Activated naive CD8-positive, alpha-beta T cell treated with anti-CD3 and anti-CD28 coated beads, Interleukin-2, amount 50 U/mL, for 16 hours (primary cell): ENCODE data around the gene RBM44.
"Not testable (repeated sequence)": the region's sequence is repeated elsewhere in the genome, so short reads cannot be mapped to it uniquely, and the experiment has no call there.

Experiments used
- DNase-seq: peaks from one replicate; pipeline ENCODE4 v3.0.0-alpha.2; 2020; ENCODE audit warnings: low read depth, low spot score

The RBM44 gene

GRCh38 chr2:237858294-237859081 lies 59.9 kb downstream of the RBM44 start:
- DNase-seq: no peak

DNA sequence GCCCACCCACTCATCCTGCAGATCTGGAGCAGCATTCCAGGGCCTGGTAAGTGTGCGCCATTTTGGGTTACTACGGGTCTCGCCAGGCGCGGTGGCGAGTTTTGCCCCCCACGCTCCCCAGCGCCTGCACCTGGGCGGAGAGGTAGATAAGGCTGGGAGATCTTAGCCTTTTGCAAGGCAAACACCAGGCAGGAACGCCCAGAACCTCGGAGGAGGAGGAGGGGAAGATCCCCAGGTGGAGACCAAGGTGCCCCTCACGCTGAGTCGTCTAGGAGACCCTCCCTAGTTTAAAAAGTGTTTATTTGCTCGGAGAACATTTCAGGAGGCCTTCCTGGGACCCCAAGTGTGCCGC lies 60.5 kb downstream of the RBM44 start:
- no peak for DNase-seq

DNA sequence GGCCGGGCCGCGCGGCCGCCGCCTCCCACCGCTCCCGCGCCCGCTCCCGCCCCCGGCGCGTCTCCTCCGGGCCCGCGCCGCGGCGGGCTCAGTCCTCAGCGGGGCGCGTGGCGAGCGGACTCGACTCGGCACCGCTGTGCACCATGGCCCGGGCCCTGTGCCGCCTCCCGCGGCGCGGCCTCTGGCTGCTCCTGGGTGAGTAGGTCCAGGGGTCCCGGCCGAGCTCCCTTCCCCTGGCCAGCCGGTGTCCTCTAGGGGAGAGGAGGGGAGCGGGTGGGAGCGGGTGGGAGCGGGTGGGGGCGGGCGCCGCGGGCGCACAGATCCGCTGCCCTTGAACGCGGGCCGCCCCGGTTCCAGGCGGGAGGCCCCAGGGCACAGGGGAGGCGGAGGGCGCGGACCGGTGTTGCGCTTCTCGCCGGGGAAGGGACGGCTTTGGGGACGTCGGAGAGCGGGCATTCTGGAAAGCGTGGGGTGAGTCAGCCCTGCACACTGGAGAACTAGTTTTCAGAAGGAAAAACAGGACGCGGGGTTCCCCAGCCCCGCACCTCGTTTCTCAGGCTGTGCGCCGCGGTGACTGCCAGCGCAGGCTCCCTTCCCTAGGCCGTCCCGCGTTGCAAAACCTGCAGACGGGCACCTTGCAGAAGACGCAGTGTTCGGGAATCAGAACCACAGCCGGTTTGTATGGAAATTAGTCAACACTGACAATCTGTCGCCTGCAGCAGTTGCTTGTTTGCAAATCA lies 61.1 kb downstream of the RBM44 start, which contains the start of gene RAMP1:
RAMP1 (plus strand) TSS at position 91 of the 740 bp plus-strand sequence; CDS start at position 144, 53 bp downstream.
- no peak for DNase-seq

- DNase-seq: no peak
These were observed 61.8 kb downstream of the RBM44 start for GRCh38 chr2:237860273-237860935.

DNA sequence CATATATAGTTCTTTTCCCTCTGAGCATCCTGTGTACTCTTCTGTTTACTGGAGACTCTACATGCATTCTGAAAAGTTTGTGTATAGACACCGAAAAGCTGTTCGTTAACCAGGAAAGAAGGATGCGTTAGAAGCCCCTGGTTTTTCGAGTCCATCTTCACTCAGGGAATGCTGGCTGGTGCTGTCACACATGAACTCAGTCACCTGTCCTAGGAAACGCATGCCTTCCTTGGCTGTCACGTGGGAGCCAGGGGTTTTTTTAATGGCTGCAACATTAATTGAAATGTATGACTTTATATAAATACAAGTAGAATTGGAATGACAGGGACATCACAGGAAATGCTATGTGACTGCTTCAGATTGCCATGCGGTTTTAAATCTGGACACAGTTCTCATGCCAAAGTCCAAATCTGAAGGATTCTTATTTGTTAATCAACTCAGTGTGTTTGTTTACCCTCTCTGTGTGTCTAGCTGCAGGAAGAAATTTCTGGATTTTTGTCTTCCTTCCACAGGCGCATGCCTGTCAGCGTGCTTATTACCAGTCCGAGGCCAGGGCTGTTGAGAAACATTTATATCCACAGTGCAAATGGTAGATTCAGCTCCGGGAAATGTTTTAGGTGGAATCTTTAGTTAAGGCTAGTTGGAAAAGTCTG lies 63.4 kb downstream of the RBM44 start:
- DNase-seq: no peak

GRCh38 chr2:237862528-237862895 lies 63.9 kb downstream of the RBM44 start:
- DNase-seq: no peak

- no peak for DNase-seq
These were observed 64.5 kb downstream of the RBM44 start for GRCh38 chr2:237863102-237863511.

DNA sequence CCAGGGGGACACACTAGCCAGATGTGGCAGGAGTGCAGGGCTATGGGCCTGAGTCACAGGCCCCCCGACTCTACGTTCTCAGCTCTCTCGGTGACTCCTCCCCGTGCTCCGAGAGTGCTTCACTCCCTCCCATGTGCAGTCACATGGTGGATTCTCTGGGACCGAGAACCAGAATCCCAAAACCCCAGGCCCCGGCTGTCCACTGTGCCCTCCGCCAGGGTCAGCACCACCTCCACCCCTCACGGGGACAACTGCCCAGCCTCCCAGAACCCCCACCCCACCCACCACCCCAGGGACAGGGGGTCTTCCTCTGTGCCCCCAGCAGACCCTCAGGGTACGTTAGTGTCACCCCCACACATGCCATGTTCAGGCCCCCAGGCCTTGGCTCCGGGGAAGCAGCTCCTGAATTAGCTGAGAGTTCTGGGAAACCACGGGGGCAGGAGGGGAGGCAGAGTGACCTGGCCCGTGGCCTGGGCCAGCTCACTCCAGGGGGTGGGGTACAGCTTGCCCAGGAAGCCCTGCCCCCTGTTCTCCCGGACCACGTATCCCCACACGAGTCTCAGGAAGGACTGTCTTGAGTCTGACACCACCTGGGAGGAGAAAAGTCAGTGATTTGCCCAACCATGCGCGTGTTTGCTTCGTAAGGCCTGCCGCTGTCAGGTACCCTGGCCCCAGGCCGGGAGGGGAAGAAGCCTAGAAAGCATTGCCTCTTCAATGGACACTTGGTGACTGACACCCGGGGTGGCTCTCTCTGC lies 65.3 kb downstream of the RBM44 start:
- no peak for DNase-seq

GRCh38 chr2:237864444-237864931 lies 65.9 kb downstream of the RBM44 start:
- DNase-seq: no peak

- DNase-seq: no peak
These were observed 66.5 kb downstream of the RBM44 start for GRCh38 chr2:237864940-237865622.

GRCh38 chr2:237865623-237866041 lies 67.1 kb downstream of the RBM44 start:
- no peak for DNase-seq

- no peak for DNase-seq
These were observed 67.6 kb downstream of the RBM44 start for GRCh38 chr2:237866101-237866621.

DNA sequence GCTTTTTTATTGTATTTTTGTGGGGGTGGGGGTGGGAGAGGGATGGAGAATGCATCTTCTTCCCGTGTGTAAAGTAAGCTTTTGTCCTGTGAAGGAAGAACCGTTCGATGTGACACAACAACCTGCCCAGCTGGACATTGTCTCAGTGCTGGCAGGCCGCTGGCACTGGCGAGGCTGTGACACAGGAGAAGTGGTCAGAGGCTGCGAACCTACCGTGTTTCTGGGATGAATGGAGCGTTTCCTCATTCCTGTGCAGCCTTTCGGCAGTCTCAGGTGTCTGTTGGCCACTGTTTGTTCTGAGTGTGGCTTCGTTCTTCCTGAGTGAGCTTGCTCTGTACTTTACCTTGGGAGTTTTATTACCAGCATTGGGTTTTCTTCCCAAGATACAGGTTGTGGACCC lies 68.9 kb downstream of the RBM44 start:
- no peak for DNase-seq

GRCh38 chr2:237868074-237868473 lies 69.5 kb downstream of the RBM44 start:
- not testable (repeated sequence) for DNase-seq

DNA sequence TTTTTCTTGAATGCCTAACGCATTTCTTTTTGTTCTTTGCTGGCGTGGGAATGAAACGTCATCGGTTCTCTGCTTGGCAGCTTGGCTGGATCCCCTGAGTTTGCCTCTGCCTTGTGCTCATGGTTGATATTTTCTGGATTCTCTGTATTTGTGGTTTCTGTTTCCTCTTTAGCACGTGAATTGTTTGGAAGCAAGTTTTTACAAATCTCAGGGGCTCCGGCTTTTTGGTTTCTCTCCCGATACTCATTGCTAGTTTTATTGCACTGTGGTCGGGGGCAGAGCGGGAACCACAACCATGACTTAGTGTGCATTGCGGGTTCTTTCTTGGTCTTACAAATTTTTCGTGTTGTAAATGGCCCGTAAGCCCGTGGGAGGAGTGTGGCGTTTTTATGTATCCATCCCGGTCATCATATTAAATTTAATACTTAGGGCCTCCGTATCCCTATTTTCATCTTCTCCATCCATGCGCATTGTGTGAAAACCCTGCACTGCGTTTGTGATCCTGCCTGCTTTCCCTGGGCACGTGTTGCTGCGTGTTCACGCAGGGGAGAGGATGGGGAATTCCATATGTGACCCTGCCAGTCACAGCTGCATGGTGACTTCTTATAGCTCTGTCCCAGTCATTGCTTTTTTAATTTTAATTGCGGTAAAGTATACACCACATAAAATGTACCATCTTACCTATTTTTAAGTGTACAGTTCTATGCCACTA lies 70.2 kb downstream of the RBM44 start:
- DNase-seq: no peak

DNA sequence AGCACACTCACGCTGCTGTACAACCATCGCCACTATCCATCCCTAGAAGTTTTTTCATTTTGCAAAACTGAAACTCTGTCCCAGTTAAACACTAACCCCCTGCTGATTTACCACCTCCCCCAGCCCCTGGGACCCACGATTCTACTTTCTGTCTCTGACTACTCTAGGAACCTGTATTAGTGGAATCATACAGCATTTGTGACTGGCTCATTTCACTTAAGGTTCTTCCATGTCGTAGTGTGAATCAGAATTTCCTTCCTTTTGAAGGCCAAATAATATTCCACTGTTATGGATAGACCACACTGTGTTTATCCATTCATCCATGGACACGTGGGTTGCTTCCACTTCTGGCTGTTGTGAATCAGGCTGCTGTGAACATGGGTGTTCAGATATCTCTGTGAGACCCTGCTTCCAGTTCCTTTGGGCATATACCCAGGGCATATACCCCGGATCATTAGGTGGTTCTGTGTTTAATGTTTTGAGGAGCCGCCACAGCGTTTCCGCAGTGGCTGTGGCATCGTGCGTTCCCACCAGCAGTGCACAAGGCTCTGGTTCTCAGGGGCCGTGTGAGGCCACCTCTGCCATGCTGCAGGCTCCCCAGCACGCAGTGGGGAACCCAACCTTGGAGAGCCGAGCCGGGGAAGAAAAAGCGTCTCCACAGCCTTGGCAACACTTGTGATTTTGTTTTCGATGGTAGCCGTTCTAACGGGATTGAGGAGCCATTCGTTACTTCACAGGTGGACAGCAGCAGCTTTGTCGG lies 70.9 kb downstream of the RBM44 start:
- DNase-seq: no peak

DNA sequence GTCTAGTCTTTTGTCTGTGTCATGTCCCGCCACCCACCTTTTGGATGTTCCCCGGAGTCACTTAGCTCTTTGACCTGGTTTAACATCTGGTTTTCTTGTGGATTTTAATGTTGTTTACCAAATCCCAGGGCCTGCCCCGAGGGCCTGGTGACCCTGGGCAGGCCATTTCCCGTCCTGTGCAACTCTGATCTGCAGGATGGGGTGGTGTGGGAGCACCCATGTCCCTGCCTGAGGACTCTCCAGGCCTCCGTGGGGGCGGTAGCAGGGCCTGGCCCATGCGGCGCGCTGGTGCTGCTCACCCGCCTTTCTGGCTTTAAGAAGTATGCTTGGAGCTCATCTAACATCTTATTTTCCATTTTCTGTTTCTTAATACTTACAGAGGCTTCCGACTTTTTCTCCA lies 71.5 kb downstream of the RBM44 start:
- DNase-seq: no peak

DNA sequence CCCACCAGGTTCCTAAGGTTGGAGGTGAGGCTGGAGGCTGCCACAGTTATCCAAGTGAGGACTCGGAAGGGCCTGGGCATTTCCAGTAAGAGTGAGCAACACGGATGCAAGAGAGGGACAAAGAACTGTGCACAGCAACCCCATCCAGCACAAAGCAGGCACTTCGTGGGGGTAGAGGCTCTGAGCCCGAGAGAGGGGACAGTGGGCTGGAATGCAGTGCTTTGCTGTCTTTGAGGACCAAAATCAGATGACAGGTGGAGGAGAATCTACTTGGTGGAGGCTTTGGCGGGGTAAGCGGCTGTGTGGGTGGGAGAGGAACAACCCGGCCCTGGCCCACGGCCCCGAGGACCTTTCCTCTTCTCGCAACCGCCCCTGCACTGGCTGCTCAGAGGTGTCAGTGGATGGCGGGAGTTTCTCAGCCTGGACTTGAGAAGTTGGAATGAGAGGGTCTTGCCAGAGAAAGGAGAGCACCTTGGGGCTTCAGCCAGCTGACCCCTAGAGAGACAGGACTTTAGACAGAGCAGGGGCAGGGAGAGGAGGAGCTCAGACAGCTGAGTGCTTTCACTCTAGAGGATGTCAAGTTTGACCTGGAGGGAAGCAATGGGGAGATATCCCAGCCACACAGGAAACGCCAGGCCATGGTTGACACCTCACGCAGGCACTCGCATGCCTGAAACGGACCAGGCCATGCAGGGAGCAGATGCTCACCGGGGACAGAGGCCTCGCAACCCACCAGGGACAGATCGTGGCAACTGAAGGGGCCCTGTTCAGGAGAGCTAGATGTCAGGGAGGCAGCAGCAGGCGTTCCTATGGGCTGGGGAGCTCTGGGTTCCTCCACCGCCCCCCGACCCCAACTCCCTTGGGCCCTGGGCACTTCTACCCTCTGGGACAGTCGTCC lies 72.4 kb downstream of the RBM44 start:
- no peak for DNase-seq
